SK-N-SH treated with all-trans-retinoic acid at 6 μM for 48 hours (cell line): ENCODE results near the gene RABGAP1L.
"Not testable (repeated sequence)": the region's sequence is repeated elsewhere in the genome, so short reads cannot be mapped to it uniquely, and the experiment has no call there.

ENCODE experiments used
- ATAC-seq: fragments of 200-7000 bp; cut with Tn5 transposase; 3 replicates; pipeline ENCODE4 v1.9.1; 2020; ENCODE audit warnings: mild to moderate bottlenecking, moderate library complexity
- ARNTL ChIP-seq: fragments of 450-650 bp; formaldehyde crosslinking; IDR thresholded peaks from 2 replicates; pipeline ENCODE4 v1.5.0; 2020; ENCODE audit warnings: low read depth, mild to moderate bottlenecking, moderate library complexity, borderline replicate concordance
- BACH2 ChIP-seq: fragments of 250-450 bp; sonication (Bioruptor Pico); IDR thresholded peaks from 2 replicates; pipeline ENCODE4 v1.9.0; 2021; ENCODE audit warnings: mild to moderate bottlenecking, borderline replicate concordance
- CREB5 ChIP-seq: fragments of 250-450 bp; sonication (Bioruptor Pico); IDR thresholded peaks from 2 replicates; pipeline ENCODE4 v1.5.1; 2020; ENCODE audit warnings: low read depth, mild to moderate bottlenecking, moderate library complexity
- CSRNP3 ChIP-seq: fragments of 250-450 bp; sonication (Bioruptor Pico); IDR thresholded peaks from 2 replicates; pipeline ENCODE4 v1.5.1; 2021; ENCODE audit warnings: mild to moderate bottlenecking, moderate library complexity
- ESRRG ChIP-seq: fragments of 250-450 bp; sonication (Bioruptor Pico); IDR thresholded peaks from 2 replicates; pipeline ENCODE4 v1.6.1; 2021; ENCODE audit warnings: mild to moderate bottlenecking
- GLIS3 ChIP-seq: fragments of 250-450 bp; sonication (Bioruptor Pico); IDR thresholded peaks from 2 replicates; pipeline ENCODE4 v1.5.0; 2020; ENCODE audit warnings: mild to moderate bottlenecking, moderate library complexity
- ISL1 ChIP-seq: fragments of 250-450 bp; sonication (Bioruptor Pico); IDR thresholded peaks from 2 replicates; pipeline ENCODE4 v2.1.2; 2022; ENCODE audit warnings: mild to moderate bottlenecking, moderate library complexity
- OSR1 ChIP-seq: fragments of 250-450 bp; sonication (Bioruptor Pico); IDR thresholded peaks from 2 replicates; pipeline ENCODE4 v1.8.0; 2022; ENCODE audit warnings: moderate library complexity, mild to moderate bottlenecking, inconsistent platforms
- PATZ1 ChIP-seq: fragments of 250-450 bp; sonication (Bioruptor Pico); IDR thresholded peaks from 2 replicates; pipeline ENCODE4 v1.8.0; 2020; ENCODE audit warnings: mild to moderate bottlenecking, moderate library complexity, borderline replicate concordance
- POU6F1 ChIP-seq: fragments of 250-450 bp; sonication (Bioruptor Pico); IDR thresholded peaks from 2 replicates; pipeline ENCODE4 v1.8.0; 2021; ENCODE audit warnings: low read depth, mild to moderate bottlenecking, moderate library complexity, borderline replicate concordance
- SNAI2 ChIP-seq: fragments of 250-450 bp; sonication (Bioruptor Pico); IDR thresholded peaks from 2 replicates; pipeline ENCODE4 v1.5.0; 2020; ENCODE audit warnings: mild to moderate bottlenecking, moderate library complexity
- TCF4 ChIP-seq: fragments of 250-450 bp; sonication (Bioruptor Pico); IDR thresholded peaks from 2 replicates; pipeline ENCODE4 v1.8.0; 2021; ENCODE audit warnings: mild to moderate bottlenecking, moderate library complexity, borderline replicate concordance
- TOX ChIP-seq: fragments of 250-450 bp; sonication (Bioruptor Pico); IDR thresholded peaks from 2 replicates; pipeline ENCODE4 v1.8.0; 2021; ENCODE audit warnings: mild to moderate bottlenecking, moderate library complexity, borderline replicate concordance
- TSHZ2 ChIP-seq: fragments of 250-450 bp; sonication (Bioruptor Pico); IDR thresholded peaks from 2 replicates; pipeline ENCODE4 v1.5.0; 2020; ENCODE audit warnings: mild to moderate bottlenecking, moderate library complexity
- ZC3H10 ChIP-seq: fragments of 250-450 bp; sonication (Bioruptor Pico); IDR thresholded peaks from 2 replicates; pipeline ENCODE4 v1.5.1; 2021; ENCODE audit warnings: mild to moderate bottlenecking, moderate library complexity
- ZFP3 ChIP-seq: fragments of 250-450 bp; sonication (Bioruptor Pico); IDR thresholded peaks from 2 replicates; pipeline ENCODE4 v1.5.0; 2020; ENCODE audit warnings: mild to moderate bottlenecking, moderate library complexity
- ZFP30 ChIP-seq: fragments of 450-650 bp; formaldehyde crosslinking; IDR thresholded peaks from 2 replicates; pipeline ENCODE4 v1.5.0; 2022; ENCODE audit warnings: mild to moderate bottlenecking, moderate library complexity
- ZNF565 ChIP-seq: fragments of 450-650 bp; formaldehyde crosslinking; conservative IDR thresholded peaks from 2 replicates; pipeline ENCODE4 v1.5.0; 2020; ENCODE audit warnings: low read depth, mild to moderate bottlenecking, moderate library complexity
- ZNF70 ChIP-seq: fragments of 450-650 bp; formaldehyde crosslinking; IDR thresholded peaks from 2 replicates; pipeline ENCODE4 v1.5.0; 2020; ENCODE audit warnings: mild to moderate bottlenecking, moderate library complexity
- ZNF8 ChIP-seq: fragments of 450-650 bp; formaldehyde crosslinking; IDR thresholded peaks from 2 replicates; pipeline ENCODE4 v1.5.0; 2020; ENCODE audit warnings: mild to moderate bottlenecking, moderate library complexity

Gene RABGAP1L

GRCh38 chr1:174812656-174813055 lies 653.3 kb downstream of the RABGAP1L start:
- ATAC-seq: no peak
- no peak for TF ChIP-seq ZNF70 (CRISPR knock-in tag)

GRCh38 chr1:174815036-174815435 lies 655.7 kb downstream of the RABGAP1L start:
- peak; percentile 78 for ATAC-seq
- TF ChIP-seq ZC3H10 (CRISPR knock-in tag) (peak; percentile 68), ARNTL (CRISPR knock-in tag) (no peak)
- TF ChIP-seq, all 23 proteins: peak for 1

GRCh38 chr1:174815474-174815908 lies 656.2 kb downstream of the RABGAP1L start:
- ATAC-seq: no peak
- TF ChIP-seq ISL1 (no peak), GLIS3 (CRISPR knock-in tag) (no peak), ZNF70 (CRISPR knock-in tag) (no peak), CREB5 (CRISPR knock-in tag) (no peak), ZFP30 (no peak), ZFP3 (CRISPR knock-in tag) (no peak), ZNF565 (CRISPR knock-in tag) (no peak), SNAI2 (CRISPR knock-in tag) (no peak), CSRNP3 (CRISPR knock-in tag) (no peak), BACH2 (CRISPR knock-in tag) (no peak), TSHZ2 (no peak)
- TF ChIP-seq, all 23 proteins: peak for 0

- not testable (repeated sequence) for ATAC-seq
Observed at GRCh38 chr1:174816621-174817020, 657.3 kb downstream of the RABGAP1L start.

GRCh38 chr1:174818014-174818616 lies 658.8 kb downstream of the RABGAP1L start:
- no peak for ATAC-seq
- TF ChIP-seq ARNTL (CRISPR knock-in tag): no peak
- no peak for TF ChIP-seq ZNF70 (CRISPR knock-in tag)
- no peak for TF ChIP-seq ZNF565 (CRISPR knock-in tag)
- TF ChIP-seq POU6F1: no peak
- no peak for TF ChIP-seq ZFP30
- no peak for TF ChIP-seq ESRRG (CRISPR knock-in tag)
- TF ChIP-seq CREB5 (CRISPR knock-in tag): no peak
- no peak for TF ChIP-seq TOX (CRISPR knock-in tag)
- no peak for TF ChIP-seq ZC3H10 (CRISPR knock-in tag)
- no peak for TF ChIP-seq TCF4 (CRISPR knock-in tag)
- TF ChIP-seq ISL1: no peak
- TF ChIP-seq SNAI2 (CRISPR knock-in tag): no peak
- TF ChIP-seq OSR1 (CRISPR knock-in tag): no peak
- no peak for TF ChIP-seq PATZ1 (CRISPR knock-in tag)
- no peak for TF ChIP-seq ZNF8 (CRISPR knock-in tag)
- TF ChIP-seq, all 23 proteins: peak for 0
